ENCODE results near the gene BCHE. TPM values are rescaled to one million over a fixed set of nuclear protein-coding genes. Genes with fewer than 3 reads are reported as not detected.
A peak's percentile ranks its signal among the peaks of the same experiment; 100 is the strongest.

BCHE gene
- total RNA-seq, 1 experiment from 2014 or later, result 1.3 TPM

- BruUV-seq (replicated peaks), result no TSS peak
- Mint-ChIP-seq H3K9me3 (ENCODE audit: low read depth, unreplicated experiment) (no peaks in the 10 kb centered on the region), H3K27me3 (ENCODE audit: unreplicated experiment) (no peaks in the 10 kb centered on the region), H3K4me3 (ENCODE audit: low read depth, unreplicated experiment) (no peak overlapping the region), H3K36me3 (ENCODE audit: insufficient read depth, unreplicated experiment) (no peaks in the 10 kb centered on the region), H3K27ac (ENCODE audit: unreplicated experiment) (no peak overlapping the region), H3K4me1 (ENCODE audit: low read depth, unreplicated experiment) (peaks cover 37% of the 10 kb centered on the region)
- CTCF ChIA-PET, result no interaction called here
- TF ChIP-seq CTCF (IDR thresholded peaks at IDR 0.05; ENCODE audit: unreplicated experiment), result no peak
- no peak for DNase-seq
- intact Hi-C loops (cut with micrococcal nuclease; ENCODE audit: unreplicated experiment), result no loop called here
These were observed 90.3 kb downstream of the BCHE start for GRCh38 chr3:165746874-165747273.

GRCh38 chr3:165744025-165744424, 93.2 kb downstream of the BCHE start:
- H3K9me3 Mint-ChIP-seq (ENCODE audit: low read depth, unreplicated experiment), result no peaks in the 10 kb centered on the region
- DNase-seq, result no peak
- H3K4me1 Mint-ChIP-seq (ENCODE audit: low read depth, unreplicated experiment), result peaks cover 18% of the 10 kb centered on the region
- H3K4me3 Mint-ChIP-seq (ENCODE audit: low read depth, unreplicated experiment), result no peak overlapping the region
- intact Hi-C loops (cut with micrococcal nuclease; ENCODE audit: unreplicated experiment), result no loop called here
- no peak overlapping the region for H3K27ac Mint-ChIP-seq (ENCODE audit: unreplicated experiment)
- TF ChIP-seq CTCF (IDR thresholded peaks at IDR 0.05; ENCODE audit: unreplicated experiment), result no peak
- no peaks in the 10 kb centered on the region for H3K27me3 Mint-ChIP-seq (ENCODE audit: unreplicated experiment)
- BruUV-seq (replicated peaks), result no TSS peak
- CTCF ChIA-PET, result no interaction called here
- no peaks in the 10 kb centered on the region for H3K36me3 Mint-ChIP-seq (ENCODE audit: insufficient read depth, unreplicated experiment)

GRCh38 chr3:165742351-165742750, 94.9 kb downstream of the BCHE start:
- BruUV-seq (replicated peaks), result no TSS peak
- intact Hi-C loops (cut with micrococcal nuclease; ENCODE audit: unreplicated experiment), result no loop called here
- CTCF ChIA-PET, result no interaction called here
- H3K27me3 Mint-ChIP-seq (ENCODE audit: unreplicated experiment), result no peaks in the 10 kb centered on the region
- peaks cover 18% of the 10 kb centered on the region for H3K4me1 Mint-ChIP-seq (ENCODE audit: low read depth, unreplicated experiment)
- H3K9me3 Mint-ChIP-seq (ENCODE audit: low read depth, unreplicated experiment), result no peaks in the 10 kb centered on the region
- no peaks in the 10 kb centered on the region for H3K36me3 Mint-ChIP-seq (ENCODE audit: insufficient read depth, unreplicated experiment)
- peak; percentile 57 for DNase-seq
- H3K27ac Mint-ChIP-seq (ENCODE audit: unreplicated experiment), result no peak overlapping the region
- no peak overlapping the region for H3K4me3 Mint-ChIP-seq (ENCODE audit: low read depth, unreplicated experiment)
- TF ChIP-seq CTCF (IDR thresholded peaks at IDR 0.05; ENCODE audit: unreplicated experiment), result no peak

- no peak overlapping the region for H3K4me3 Mint-ChIP-seq (ENCODE audit: low read depth, unreplicated experiment)
- no peaks in the 10 kb centered on the region for H3K9me3 Mint-ChIP-seq (ENCODE audit: low read depth, unreplicated experiment)
These were observed 107.5 kb downstream of the BCHE start for GRCh38 chr3:165729756-165730155.

More at GRCh38 chr3:165729756-165730155, 107.5 kb downstream of the BCHE start:
- CTCF ChIA-PET, result interaction anchor here (0.5 kb wide), 1 partner anchor 80 kb away, joined by 3 read pairs; no protein-coding TSS in a partner anchor
- intact Hi-C loops (cut with micrococcal nuclease; ENCODE audit: unreplicated experiment), result no loop called here
- no peaks in the 10 kb centered on the region for H3K27me3 Mint-ChIP-seq (ENCODE audit: unreplicated experiment)
- H3K4me1 Mint-ChIP-seq (ENCODE audit: low read depth, unreplicated experiment), result no peaks in the 10 kb centered on the region
- no peaks in the 10 kb centered on the region for H3K36me3 Mint-ChIP-seq (ENCODE audit: insufficient read depth, unreplicated experiment)
- BruUV-seq (replicated peaks), result no TSS peak
- no peak for DNase-seq
- no peak for TF ChIP-seq CTCF (IDR thresholded peaks at IDR 0.05; ENCODE audit: unreplicated experiment)
- H3K27ac Mint-ChIP-seq (ENCODE audit: unreplicated experiment), result no peak overlapping the region

Measured in Calu3 (cell line).